Fibroblast of lung (primary cell): ENCODE data around the gene CNPY2.
"Not testable (repeated sequence)": the region's sequence is repeated elsewhere in the genome, so short reads cannot be mapped to it uniquely, and the experiment has no call there.

ENCODE experiments used
- EZH2 ChIP-seq: IDR thresholded peaks from 2 replicates; pipeline ENCODE4 v1.5.1; 2012; ENCODE audit warnings: low read length, control low read depth, mild to moderate bottlenecking; ENCODE audit errors: missing control alignments
- TF ChIP-seq, protein P1 (sequence below), 2 donors: IDR thresholded peaks in 1 of 2; conservative IDR thresholded peaks in 1 of 2; 1 replicate in 1 of 2; 2 replicates in 1 of 2; pipeline ENCODE4 v1.5.1; 2011 to 2012; ENCODE audit warnings: low read length in 2 of 2, control low read depth in 1 of 2, inconsistent platforms in 1 of 2, low read depth in 1 of 2, mild to moderate bottlenecking in 1 of 2

DNA sequence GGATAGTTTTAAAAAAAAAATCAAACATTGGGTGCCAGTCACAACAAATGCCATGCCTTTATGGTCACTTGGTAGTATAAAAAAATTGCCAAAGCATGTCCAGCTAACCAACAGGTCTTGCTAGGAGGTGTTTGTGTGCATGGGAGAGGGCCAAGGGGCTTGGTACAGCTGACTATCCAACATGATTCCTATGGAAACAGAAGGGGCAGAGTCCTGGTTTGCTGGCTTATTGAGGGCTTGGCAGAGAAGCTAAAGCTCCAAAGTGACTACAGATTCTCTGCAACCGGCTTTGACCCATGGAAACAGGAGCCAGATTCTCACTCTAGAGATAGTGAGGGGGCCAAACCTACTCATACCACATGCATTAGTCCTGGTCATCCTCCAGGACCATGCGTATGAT lies 43.3 kb downstream of the CNPY2 start:
- TF ChIP-seq, protein P1, sequence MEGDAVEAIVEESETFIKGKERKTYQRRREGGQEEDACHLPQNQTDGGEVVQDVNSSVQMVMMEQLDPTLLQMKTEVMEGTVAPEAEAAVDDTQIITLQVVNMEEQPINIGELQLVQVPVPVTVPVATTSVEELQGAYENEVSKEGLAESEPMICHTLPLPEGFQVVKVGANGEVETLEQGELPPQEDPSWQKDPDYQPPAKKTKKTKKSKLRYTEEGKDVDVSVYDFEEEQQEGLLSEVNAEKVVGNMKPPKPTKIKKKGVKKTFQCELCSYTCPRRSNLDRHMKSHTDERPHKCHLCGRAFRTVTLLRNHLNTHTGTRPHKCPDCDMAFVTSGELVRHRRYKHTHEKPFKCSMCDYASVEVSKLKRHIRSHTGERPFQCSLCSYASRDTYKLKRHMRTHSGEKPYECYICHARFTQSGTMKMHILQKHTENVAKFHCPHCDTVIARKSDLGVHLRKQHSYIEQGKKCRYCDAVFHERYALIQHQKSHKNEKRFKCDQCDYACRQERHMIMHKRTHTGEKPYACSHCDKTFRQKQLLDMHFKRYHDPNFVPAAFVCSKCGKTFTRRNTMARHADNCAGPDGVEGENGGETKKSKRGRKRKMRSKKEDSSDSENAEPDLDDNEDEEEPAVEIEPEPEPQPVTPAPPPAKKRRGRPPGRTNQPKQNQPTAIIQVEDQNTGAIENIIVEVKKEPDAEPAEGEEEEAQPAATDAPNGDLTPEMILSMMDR (conservative IDR thresholded peaks at IDR 0.05 in 1 of 2, IDR thresholded peaks at IDR 0.05 in 1 of 2; ENCODE audit: low read depth in 1 of 2, low read length in 2 of 2), result not testable (repeated sequence)
- not testable (repeated sequence) for TF ChIP-seq EZH2
